ENCODE data around the gene PREB.

The PREB gene

GRCh38 chr2:27094353-27094984, 40.0 kb downstream of the PREB start:
- DNase-seq = no peak

GRCh38 chr2:27093430-27094352, 40.7 kb downstream of the PREB start:
- no peak for DNase-seq

- no peak for DNase-seq
These were observed 41.6 kb downstream of the PREB start for GRCh38 chr2:27092696-27093429.

GRCh38 chr2:27091746-27092695, 42.4 kb downstream of the PREB start:
- DNase-seq = no peak

- DNase-seq = no peak
These were observed 45.1 kb downstream of the PREB start for GRCh38 chr2:27089111-27089954.

- no peak for DNase-seq
These were observed 45.8 kb downstream of the PREB start for GRCh38 chr2:27088634-27089033.

- DNase-seq = no peak
These were observed 46.5 kb downstream of the PREB start for GRCh38 chr2:27087823-27088410.

GRCh38 chr2:27086724-27087593, 47.5 kb downstream of the PREB start, which contains the start of gene KHK:
KHK (plus strand) TSS chr2:27086772; CDS start chr2:27087260, 488 bp downstream.
- DNase-seq = no peak

- DNase-seq = peak; percentile 92
These were observed 48.2 kb downstream of the PREB start for GRCh38 chr2:27086090-27086723.

GRCh38 chr2:27085673-27086089, 48.8 kb downstream of the PREB start:
- peak; percentile 67 for DNase-seq

- no peak for DNase-seq
These were observed 49.3 kb downstream of the PREB start for GRCh38 chr2:27085062-27085672.

- no peak for DNase-seq
These were observed 50.0 kb downstream of the PREB start for GRCh38 chr2:27084297-27085061.

- no peak for DNase-seq
These were observed 50.8 kb downstream of the PREB start for GRCh38 chr2:27083410-27084296.

- no peak for DNase-seq
These were observed 51.5 kb downstream of the PREB start for GRCh38 chr2:27082773-27083409.

GRCh38 chr2:27081984-27082772, 52.3 kb downstream of the PREB start:
- DNase-seq = no peak
